ENCODE data around the gene C19orf33.

The C19orf33 gene

GRCh38 chr19:38277969-38278680 lies 25.9 kb upstream of the C19orf33 start:
- in situ Hi-C loops (cut with HindIII; ENCODE audit: low sequenced_read_pairs), result no loop called here

GRCh38 chr19:38278751-38279150 lies 25.3 kb upstream of the C19orf33 start:
- in situ Hi-C loops (cut with HindIII; ENCODE audit: low sequenced_read_pairs), result no loop called here

- in situ Hi-C loops (cut with HindIII; ENCODE audit: low sequenced_read_pairs), result no loop called here
Measured at GRCh38 chr19:38280030-38280921, 23.8 kb upstream of the C19orf33 start.

- in situ Hi-C loops (cut with HindIII; ENCODE audit: low sequenced_read_pairs), result no loop called here
Measured at GRCh38 chr19:38281811-38282566, 22.1 kb upstream of the C19orf33 start.

- in situ Hi-C loops (cut with HindIII; ENCODE audit: low sequenced_read_pairs), result no loop called here
Measured at GRCh38 chr19:38283271-38283670, 20.8 kb upstream of the C19orf33 start.

GRCh38 chr19:38284422-38284821 lies 19.6 kb upstream of the C19orf33 start:
- in situ Hi-C loops (cut with HindIII; ENCODE audit: low sequenced_read_pairs), result no loop called here

- in situ Hi-C loops (cut with HindIII; ENCODE audit: low sequenced_read_pairs), result no loop called here
Measured at GRCh38 chr19:38285567-38285966, 18.5 kb upstream of the C19orf33 start.

- in situ Hi-C loops (cut with HindIII; ENCODE audit: low sequenced_read_pairs), result no loop called here
Measured at GRCh38 chr19:38287604-38288003, 16.4 kb upstream of the C19orf33 start.

GRCh38 chr19:38288123-38288855 lies 15.8 kb upstream of the C19orf33 start:
- in situ Hi-C loops (cut with HindIII; ENCODE audit: low sequenced_read_pairs), result no loop called here

- in situ Hi-C loops (cut with HindIII; ENCODE audit: low sequenced_read_pairs), result no loop called here
Measured at GRCh38 chr19:38289955-38290354, 14.1 kb upstream of the C19orf33 start.

GRCh38 chr19:38290631-38291147 lies 13.4 kb upstream of the C19orf33 start:
- in situ Hi-C loops (cut with HindIII; ENCODE audit: low sequenced_read_pairs), result no loop called here

GRCh38 chr19:38291855-38292254 lies 12.2 kb upstream of the C19orf33 start:
- in situ Hi-C loops (cut with HindIII; ENCODE audit: low sequenced_read_pairs), result no loop called here

GRCh38 chr19:38293281-38293680 lies 10.8 kb upstream of the C19orf33 start:
- in situ Hi-C loops (cut with HindIII; ENCODE audit: low sequenced_read_pairs), result no loop called here

GRCh38 chr19:38294090-38294489 lies 10.0 kb upstream of the C19orf33 start:
- in situ Hi-C loops (cut with HindIII; ENCODE audit: low sequenced_read_pairs), result no loop called here

GRCh38 chr19:38298821-38299680 lies 5.0 kb upstream of the C19orf33 start:
- in situ Hi-C loops (cut with HindIII; ENCODE audit: low sequenced_read_pairs), result no loop called here

GRCh38 chr19:38304352-38304865 lies 358 bp downstream of the C19orf33 start:
- in situ Hi-C loops (cut with HindIII; ENCODE audit: low sequenced_read_pairs), result no loop called here

GRCh38 chr19:38304866-38305429 lies 897 bp downstream of the C19orf33 start:
- in situ Hi-C loops (cut with HindIII; ENCODE audit: low sequenced_read_pairs), result no loop called here

- in situ Hi-C loops (cut with HindIII; ENCODE audit: low sequenced_read_pairs), result no loop called here
Measured at GRCh38 chr19:38306236-38306635, 2.2 kb downstream of the C19orf33 start.

GRCh38 chr19:38307076-38307475 lies 3.0 kb downstream of the C19orf33 start:
- in situ Hi-C loops (cut with HindIII; ENCODE audit: low sequenced_read_pairs), result no loop called here
